Fibroblast of skin of left quadriceps (primary cell): ENCODE measurements around the gene RPL18A.

Experiments
- DNase-seq, 2 experiments: peaks; one replicate each; pipeline ENCODE4 v3.0.0-alpha.2; 2013; ENCODE audit warnings: low read depth in 2 of 2

The RPL18A gene

GRCh38 chr19:17909003-17909732, 49.5 kb downstream of the RPL18A start:
- no peak for DNase-seq

- no peak for DNase-seq
These were observed 51.2 kb downstream of the RPL18A start for GRCh38 chr19:17910791-17911360.
